Astrocyte (in vitro differentiated cells and primary cell): ENCODE measurements around the gene FSIP1.

Experiments
- CTCF ChIP-seq: IDR thresholded peaks from 2 replicates; pipeline ENCODE4 v1.5.1; 2011; ENCODE audit warnings: low read depth, mild to moderate bottlenecking, inconsistent platforms, low read length, moderate library complexity; ENCODE audit not compliant: insufficient read depth
- EZH2 ChIP-seq: IDR thresholded peaks from 2 replicates; pipeline ENCODE4 v1.6.1; 2012; ENCODE audit warnings: mild to moderate bottlenecking, low read length, inconsistent platforms; ENCODE audit not compliant: insufficient read depth

- TF ChIP-seq CTCF, result no peak
- no peak for TF ChIP-seq EZH2
Observed at GRCh38 chr15:39554746-39555387, 227.8 kb downstream of the FSIP1 start.
